Liver (tissue), 6 donors: Measurements from ENCODE around the gene SAFB. TPM values are rescaled to one million over a fixed set of nuclear protein-coding genes. Genes with fewer than 3 reads are reported as not detected.

ENCODE experiments used
- polyA plus RNA-seq, 2 donors: library from polyadenylated mRNA; stranded (reverse) in 1 of 2; unstranded in 1 of 2; fragments of 200-250 nt in 1 of 2; fragments of >200 nt in 1 of 2; fragmentation: Nextera tagmentation in 1 of 2; extraction: Ambion mirVana in 1 of 2; gene quantifications; one replicate each; pipeline versions ENCODE4 v1.2.1 to v1.2.3, GENCODE V29; 2013 to 2015
- small RNA-seq: library from RNA; depleted of rRNA; stranded (forward); fragments of <200 nt; gene quantifications from one replicate; pipeline ENCODE3, GENCODE V24; 2014
- total RNA-seq, 2 donors: library from RNA; depleted of rRNA; stranded (reverse); fragments of >200 nt; gene quantifications; one replicate each; pipeline ENCODE4 v1.2.3, GENCODE V29; 2014
- TF ChIP-seq, protein P1 (sequence below): IDR thresholded peaks from 2 replicates; pipeline ENCODE4 v1.6.1; 2016; ENCODE audit warnings: antibody characterized with exemption
- donor health status: healthy.
- donor health status: healthy.
- donor health status: healthy.

Gene SAFB
- total and polyA plus RNA-seq, 4 donors = 16.5 to 65.0 (median 38.5) TPM

DNA sequence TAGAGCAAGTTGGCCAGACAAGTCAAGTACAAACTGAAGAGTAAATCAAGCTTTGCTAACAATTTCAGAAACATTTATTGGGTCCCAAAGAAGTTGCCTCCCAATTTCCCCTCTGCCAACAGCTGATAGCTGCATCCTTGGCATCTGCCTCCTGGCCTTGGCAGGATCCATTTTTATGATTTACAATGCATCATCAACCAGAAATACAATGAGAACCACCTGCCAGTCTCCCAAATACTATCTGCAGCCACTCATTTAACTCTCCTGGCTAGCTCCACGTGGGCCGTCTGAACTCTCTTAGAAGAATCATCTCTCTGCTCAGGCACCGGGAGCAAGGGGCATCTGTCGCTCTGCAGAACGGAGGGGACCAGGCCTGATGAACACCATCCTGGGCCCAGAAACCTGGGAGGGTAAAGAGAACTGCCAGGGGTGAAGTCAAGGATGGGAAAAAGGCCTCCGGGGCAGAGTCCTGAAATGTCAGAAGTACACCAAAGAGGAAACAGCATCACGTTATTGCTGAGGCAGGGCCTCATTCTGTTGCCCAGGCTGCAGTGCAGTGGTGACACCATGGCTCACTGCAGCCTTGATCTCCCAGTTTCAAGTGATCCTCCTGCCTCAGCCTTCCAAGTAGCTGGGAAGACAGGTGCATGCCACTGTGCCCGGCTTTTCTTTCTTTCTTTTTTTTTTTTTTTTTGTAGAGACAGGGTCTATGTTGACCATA is 94.5 kb downstream of the SAFB start (continued):
- TF ChIP-seq, protein P1, sequence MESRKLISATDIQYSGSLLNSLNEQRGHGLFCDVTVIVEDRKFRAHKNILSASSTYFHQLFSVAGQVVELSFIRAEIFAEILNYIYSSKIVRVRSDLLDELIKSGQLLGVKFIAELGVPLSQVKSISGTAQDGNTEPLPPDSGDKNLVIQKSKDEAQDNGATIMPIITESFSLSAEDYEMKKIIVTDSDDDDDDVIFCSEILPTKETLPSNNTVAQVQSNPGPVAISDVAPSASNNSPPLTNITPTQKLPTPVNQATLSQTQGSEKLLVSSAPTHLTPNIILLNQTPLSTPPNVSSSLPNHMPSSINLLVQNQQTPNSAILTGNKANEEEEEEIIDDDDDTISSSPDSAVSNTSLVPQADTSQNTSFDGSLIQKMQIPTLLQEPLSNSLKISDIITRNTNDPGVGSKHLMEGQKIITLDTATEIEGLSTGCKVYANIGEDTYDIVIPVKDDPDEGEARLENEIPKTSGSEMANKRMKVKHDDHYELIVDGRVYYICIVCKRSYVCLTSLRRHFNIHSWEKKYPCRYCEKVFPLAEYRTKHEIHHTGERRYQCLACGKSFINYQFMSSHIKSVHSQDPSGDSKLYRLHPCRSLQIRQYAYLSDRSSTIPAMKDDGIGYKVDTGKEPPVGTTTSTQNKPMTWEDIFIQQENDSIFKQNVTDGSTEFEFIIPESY = no peak

Small RNA genes within 50 kb of the gene (small RNA-seq; reads per million reads assigned to genes)
- gene SNRPEP4 = 0.09 reads per million

Other genes with a start within 250 kb of the SAFB start
- gene ZNRF4, start 167.7 kb upstream of the SAFB start, total RNA-seq = not detected
- gene ZNRF4, start 167.7 kb upstream of the SAFB start, polyA plus RNA-seq = not detected
- under 1 TPM in 1 of 2 donors, not detected in 1; 0.05 TPM for gene TINCR, start 55.1 kb upstream of the SAFB start, total RNA-seq
- gene TINCR, start 55.1 kb upstream of the SAFB start, polyA plus RNA-seq = under 1 TPM in 1 of 2 donors, not detected in 1; 0.08 TPM
- 10 to 100 TPM; 25.8 to 57.8 TPM for gene SAFB2, start 307 bp upstream of the SAFB start, total RNA-seq
- gene SAFB2, start 307 bp upstream of the SAFB start, polyA plus RNA-seq = 10 to 100 TPM; 18.7 to 31.2 TPM
- gene MICOS13, start 57.4 kb downstream of the SAFB start, total RNA-seq = 10 to 100 TPM; 11.5 to 19.0 TPM
- 10 to 100 TPM; 42.7 to 84.0 TPM for gene MICOS13, start 57.4 kb downstream of the SAFB start, polyA plus RNA-seq
- gene HSD11B1L, start 57.9 kb downstream of the SAFB start, total RNA-seq = 1 to 10 TPM; 1.3 to 1.4 TPM
- 1 to 10 TPM; 2.4 to 2.5 TPM for gene HSD11B1L, start 57.9 kb downstream of the SAFB start, polyA plus RNA-seq
- 100 to 1,000 TPM in 1 of 2 donors, 10 to 100 TPM in 1; 47.2 to 251 TPM for gene RPL36, start 67.2 kb downstream of the SAFB start, total RNA-seq
- gene RPL36, start 67.2 kb downstream of the SAFB start, polyA plus RNA-seq = 100 to 1,000 TPM; 390 to 556 TPM
- 10 to 100 TPM; 32.3 to 68.9 TPM for gene LONP1, start 97.1 kb downstream of the SAFB start, total RNA-seq
- gene LONP1, start 97.1 kb downstream of the SAFB start, polyA plus RNA-seq = 10 to 100 TPM; 46.1 to 83.9 TPM
- not detected for gene CATSPERD, start 97.6 kb downstream of the SAFB start, total RNA-seq
- not detected for gene CATSPERD, start 97.6 kb downstream of the SAFB start, polyA plus RNA-seq
- gene PRR22, start 161.7 kb downstream of the SAFB start, total RNA-seq = under 1 TPM; 0.42 to 0.84 TPM
- gene PRR22, start 161.7 kb downstream of the SAFB start, polyA plus RNA-seq = 1 to 10 TPM in 1 of 2 donors, under 1 TPM in 1; 0.40 to 1.6 TPM
- 10 to 100 TPM; 16.3 to 19.0 TPM for gene DUS3L, start 168.1 kb downstream of the SAFB start, total RNA-seq
- gene DUS3L, start 168.1 kb downstream of the SAFB start, polyA plus RNA-seq = 10 to 100 TPM; 12.2 to 17.4 TPM
- 1 to 10 TPM; 3.3 to 3.7 TPM for gene NRTN, start 182.0 kb downstream of the SAFB start, total RNA-seq
- gene NRTN, start 182.0 kb downstream of the SAFB start, polyA plus RNA-seq = 1 to 10 TPM; 1.3 to 5.3 TPM
- gene FUT6, start 216.6 kb downstream of the SAFB start, total RNA-seq = 1 to 10 TPM; 2.6 to 8.4 TPM
- gene FUT6, start 216.6 kb downstream of the SAFB start, polyA plus RNA-seq = 10 to 100 TPM in 1 of 2 donors, 1 to 10 TPM in 1; 6.2 to 14.0 TPM
- gene FUT3, start 228.4 kb downstream of the SAFB start, total RNA-seq = under 1 TPM in 1 of 2 donors, not detected in 1; 0.25 TPM
- gene FUT3, start 228.4 kb downstream of the SAFB start, polyA plus RNA-seq = under 1 TPM; 0.27 to 0.47 TPM
- under 1 TPM; 0.05 to 0.17 TPM for gene FUT5, start 247.5 kb downstream of the SAFB start, total RNA-seq
- gene FUT5, start 247.5 kb downstream of the SAFB start, polyA plus RNA-seq = under 1 TPM in 1 of 2 donors, not detected in 1; 0.02 TPM